HS-5 (cell line): Measurements from ENCODE around the gene SHC1.
A peak's percentile ranks its signal among the peaks of the same experiment; 100 is the strongest.
"Not testable (repeated sequence)": the region's sequence is repeated elsewhere in the genome, so short reads cannot be mapped to it uniquely, and the experiment has no call there.

Experiments used
- DNase-seq: peaks from one replicate; pipeline ENCODE4 v3.0.0-alpha.2; 2012; ENCODE audit warnings: low read depth

Gene SHC1

DNA sequence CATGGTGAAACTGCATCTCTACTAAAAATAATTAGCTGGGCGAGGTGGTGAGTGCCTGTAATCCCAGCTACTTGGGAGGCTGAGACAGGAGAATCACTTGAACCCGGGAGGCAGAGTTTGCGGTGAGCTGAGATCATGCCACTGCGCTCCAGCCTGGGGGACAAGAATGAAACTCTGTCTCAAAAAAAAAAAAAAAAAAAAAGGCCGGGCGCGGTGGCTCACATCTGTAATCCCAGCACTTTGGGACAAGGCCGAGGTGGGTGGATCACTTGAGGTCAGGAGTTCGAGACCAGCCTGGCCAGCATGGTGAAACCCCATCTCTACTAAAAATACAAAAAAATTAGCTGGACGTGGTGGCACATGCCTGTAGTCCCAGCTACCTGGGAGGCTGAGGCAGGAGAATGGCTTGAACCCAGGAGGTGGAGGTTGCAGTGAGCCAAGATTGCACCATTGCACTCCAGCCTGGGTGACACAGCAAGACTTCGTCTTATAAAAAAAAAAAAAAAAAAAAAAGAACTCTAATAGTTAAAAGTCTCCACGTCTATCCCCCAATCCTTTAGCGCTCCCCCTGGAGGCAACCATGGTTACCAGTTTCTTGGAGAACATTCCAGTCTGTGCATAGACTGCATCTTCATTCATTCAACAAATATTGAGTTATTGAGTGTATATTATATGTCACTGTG, 24.9 kb upstream of the SHC1 start:
- DNase-seq, result not testable (repeated sequence)

DNA sequence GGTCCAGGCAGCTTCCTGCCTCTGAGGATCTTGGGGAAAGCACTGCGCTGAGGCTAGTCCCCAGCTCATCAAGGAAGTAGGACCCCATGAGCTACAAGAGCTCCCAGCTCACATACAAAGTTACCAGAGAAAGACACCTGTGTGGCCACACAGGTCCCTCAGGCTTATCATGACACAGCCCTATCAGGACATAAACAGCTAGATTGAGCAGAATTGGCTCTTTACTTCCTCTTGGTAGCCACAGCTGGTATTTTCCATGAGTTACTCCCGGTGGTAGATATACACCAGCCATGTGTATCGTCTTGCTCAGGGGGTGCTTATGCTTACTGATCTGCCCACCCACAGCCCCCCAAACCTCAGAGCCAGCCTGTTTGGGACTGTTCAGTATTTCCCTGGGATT, 24.0 kb upstream of the SHC1 start:
- no peak for DNase-seq

DNA sequence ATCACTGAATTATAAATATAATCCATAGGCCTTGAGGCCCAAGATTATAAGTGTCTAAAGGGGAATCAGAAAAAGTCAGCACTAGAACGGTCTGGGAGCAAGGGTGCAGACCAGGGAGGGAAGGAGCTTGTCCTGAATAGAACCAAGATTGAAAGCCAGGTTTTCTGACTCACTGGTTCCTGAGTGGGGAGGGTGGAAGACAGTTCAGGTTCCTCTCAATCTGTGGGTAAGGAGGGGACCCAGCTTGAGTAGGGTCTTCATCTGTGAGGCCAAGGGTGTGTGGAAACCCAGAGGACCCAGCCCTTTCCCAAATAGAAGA, 23.7 kb upstream of the SHC1 start:
- no peak for DNase-seq

DNA sequence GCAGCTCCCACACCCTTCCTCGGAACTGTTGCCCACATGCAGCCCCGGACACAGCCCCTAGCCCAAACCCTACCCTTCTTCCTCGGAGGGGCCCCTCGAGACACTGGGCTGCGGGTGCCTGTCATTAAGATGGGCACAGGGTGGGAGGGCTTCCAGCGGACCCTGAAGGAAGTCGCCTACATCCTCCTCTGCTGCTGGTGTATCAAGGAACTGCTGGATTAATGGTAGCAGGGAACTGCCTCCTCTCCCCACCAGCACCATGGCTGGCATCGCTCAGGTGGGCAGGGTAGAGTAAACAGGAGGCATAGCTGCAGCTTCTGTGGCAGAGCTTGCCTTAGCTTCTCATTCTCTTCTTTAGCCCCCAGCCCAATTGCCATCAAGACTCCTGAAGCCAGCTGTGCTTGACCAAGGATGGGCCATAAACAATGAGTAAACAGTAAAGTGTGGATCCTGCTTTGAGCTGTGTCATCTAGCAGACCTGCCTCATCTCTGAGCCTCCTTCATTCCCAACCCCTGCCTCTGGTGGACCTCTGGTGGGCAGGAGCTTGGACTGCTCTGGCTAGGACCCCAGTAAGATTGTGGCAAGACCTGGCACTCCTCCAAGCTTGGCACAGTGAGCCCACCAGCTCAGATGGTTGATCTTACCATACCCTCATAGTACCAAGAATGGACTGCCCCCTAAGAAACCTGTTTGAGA, 23.2 kb upstream of the SHC1 start, which contains the start of gene LENEP:
TSS of gene LENEP (plus strand) at position 15 of the 697 bp plus-strand sequence. CDS start at position 37, 22 bp downstream.
- DNase-seq, result no peak

DNA sequence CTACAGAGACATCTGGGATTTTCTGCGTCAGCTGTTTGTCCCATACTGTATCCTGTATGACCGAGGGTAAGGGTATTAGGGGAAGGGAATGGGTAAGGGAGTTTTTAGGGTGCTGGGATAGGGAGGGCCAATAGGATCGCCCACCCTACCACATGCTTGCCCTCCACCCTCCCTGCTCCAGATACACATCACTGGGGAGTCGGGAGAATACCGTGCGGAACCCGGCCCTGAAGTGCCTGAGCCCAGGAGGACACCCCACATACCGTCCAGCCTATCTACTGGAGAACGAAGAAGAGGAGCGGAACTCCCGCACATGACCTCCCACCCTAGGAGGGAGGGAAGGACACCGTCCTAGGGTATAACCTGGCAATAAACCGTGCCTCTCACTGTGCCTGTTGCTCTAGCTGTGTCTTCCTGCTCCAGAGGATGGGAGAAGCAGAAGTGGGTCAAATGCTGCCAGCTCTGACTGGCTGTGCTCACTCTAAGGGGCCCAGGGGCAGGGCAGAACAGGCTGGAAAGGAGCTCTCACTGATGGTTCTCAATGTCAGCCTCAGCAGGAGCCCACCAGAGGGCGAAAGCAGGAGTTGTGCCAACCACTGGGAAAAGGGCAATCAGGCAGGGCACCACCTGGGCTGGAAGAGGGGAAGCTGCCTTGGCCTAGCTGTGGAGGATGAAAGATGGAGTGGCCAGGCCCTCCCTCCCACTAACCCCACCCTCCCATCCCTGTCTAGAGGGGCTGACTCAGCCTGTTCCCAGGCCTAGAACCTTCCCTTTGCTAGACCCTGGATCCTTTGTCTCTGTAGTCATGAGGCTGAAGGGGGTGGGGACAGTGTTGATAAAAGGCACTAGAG, 22.4 kb upstream of the SHC1 start:
- no peak for DNase-seq

DNA sequence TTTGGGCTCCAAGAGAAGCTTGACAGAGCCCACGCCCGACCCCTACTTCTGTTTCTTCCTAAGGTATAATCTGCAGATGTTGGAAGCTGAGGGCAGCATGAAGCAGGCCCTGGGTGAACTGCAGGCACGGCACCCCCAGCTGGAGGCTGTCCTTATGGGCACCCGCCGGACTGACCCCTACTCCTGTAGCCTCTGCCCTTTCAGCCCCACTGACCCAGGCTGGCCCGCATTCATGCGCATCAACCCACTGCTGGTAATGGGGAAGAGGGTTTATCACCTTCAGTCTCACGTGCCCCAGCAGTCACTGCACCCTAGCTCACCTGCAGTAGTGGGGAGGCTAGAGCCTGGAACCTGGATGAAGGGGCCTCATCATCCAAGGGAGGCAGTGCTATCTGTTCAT, 19.7 kb upstream of the SHC1 start:
- no peak for DNase-seq

DNA sequence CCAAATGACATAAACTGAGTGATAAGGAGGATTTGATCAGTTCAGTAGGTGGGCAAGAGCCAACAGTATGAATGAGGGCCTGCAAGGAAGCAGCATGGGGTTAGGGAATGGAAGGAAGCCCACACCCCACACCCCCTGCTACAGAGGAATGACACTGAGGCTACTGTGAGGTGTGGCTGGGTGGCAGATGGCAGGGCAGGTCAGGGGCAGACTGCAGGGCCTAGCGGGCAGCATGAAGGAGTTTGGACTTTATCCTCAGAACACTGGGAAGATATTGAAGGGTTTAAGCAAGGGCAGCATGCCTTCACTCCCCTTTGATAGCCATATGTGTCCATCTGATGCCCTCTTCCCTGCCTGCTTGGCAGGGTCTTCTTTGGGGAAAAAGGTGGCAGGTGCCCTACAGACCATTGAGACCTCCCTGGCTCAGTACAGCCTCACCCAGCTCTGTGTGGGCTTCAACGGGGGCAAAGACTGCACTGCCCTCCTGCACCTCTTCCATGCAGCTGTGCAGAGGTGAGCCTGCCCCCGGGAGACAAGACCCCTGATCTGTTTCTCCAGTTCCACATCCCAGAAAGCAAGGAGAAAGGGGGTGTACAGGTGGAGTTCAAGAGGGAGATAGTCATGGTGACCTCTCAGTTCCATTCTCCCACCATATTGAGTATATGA, 18.8 kb upstream of the SHC1 start:
- DNase-seq, result no peak

DNA sequence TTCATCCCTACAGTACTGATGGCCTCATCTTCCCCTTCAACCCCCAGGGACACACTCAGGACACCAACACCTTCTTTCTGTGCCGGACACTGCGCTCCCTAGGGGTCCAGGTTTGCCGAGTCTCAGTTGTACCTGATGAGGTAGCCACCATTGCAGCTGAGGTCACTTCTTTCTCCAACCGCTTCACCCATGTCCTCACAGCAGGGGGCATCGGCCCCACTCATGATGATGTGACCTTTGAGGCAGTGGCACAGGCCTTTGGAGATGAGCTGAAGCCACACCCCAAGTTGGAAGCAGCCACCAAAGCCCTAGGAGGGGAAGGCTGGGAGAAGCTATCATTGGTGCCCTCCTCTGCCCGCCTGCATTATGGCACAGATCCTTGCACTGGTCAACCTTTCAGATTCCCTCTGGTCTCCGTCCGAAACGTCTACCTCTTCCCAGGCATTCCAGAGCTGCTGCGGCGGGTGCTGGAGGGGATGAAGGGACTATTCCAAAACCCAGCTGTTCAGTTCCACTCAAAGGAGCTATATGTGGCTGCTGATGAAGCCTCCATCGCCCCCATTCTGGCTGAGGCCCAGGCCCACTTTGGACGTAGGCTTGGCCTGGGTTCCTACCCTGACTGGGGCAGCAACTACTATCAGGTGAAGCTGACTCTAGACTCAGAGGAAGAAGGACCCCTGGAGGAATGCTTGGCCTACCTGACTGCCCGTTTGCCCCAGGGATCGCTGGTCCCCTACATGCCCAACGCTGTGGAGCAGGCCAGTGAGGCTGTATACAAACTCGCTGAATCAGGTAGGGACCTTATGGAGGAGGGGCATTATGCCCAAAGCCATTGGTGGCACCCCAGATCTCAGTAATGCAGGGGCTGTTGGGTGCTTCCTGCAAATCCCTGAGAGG, 17.8 kb upstream of the SHC1 start:
- DNase-seq, result no peak

DNA sequence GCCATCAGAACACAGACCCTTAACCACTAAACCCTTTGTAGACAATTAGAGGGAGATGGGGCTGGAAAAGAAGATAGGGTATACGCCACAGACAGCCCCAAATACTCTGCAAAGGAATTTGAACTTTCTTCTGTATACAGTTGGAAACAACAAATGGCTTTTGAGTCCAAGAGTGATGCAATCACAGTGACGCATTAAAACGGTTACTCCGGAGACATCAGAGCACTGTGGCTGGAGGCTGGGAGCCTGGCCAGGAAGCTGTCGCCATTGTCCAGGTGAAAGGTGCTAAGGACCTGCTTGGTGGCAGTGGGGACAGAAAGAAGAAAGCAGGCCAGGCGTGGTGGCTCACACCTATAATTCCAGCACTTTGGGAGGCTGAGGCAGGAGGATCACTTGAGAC, 16.8 kb upstream of the SHC1 start:
- no peak for DNase-seq

DNA sequence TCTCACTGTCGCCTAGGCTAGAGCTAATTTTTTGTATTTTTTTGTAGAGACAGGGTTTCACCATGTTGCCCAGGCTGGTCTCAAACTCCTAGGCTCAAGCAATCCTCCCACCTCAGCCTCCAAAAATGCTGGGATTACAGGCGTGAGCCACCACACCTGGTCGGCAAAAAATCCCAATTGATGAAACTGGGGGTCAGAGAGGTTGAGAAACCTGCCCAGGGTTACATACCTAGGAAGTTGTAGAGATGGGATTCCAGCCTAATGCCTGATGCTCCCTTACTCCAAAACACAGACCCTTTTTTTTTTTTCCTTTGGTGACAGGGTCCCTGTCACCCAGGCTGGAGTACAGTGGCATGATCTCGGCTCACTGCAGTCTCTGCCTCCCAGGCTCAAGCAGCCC, 16.2 kb upstream of the SHC1 start:
- not testable (repeated sequence) for DNase-seq

DNA sequence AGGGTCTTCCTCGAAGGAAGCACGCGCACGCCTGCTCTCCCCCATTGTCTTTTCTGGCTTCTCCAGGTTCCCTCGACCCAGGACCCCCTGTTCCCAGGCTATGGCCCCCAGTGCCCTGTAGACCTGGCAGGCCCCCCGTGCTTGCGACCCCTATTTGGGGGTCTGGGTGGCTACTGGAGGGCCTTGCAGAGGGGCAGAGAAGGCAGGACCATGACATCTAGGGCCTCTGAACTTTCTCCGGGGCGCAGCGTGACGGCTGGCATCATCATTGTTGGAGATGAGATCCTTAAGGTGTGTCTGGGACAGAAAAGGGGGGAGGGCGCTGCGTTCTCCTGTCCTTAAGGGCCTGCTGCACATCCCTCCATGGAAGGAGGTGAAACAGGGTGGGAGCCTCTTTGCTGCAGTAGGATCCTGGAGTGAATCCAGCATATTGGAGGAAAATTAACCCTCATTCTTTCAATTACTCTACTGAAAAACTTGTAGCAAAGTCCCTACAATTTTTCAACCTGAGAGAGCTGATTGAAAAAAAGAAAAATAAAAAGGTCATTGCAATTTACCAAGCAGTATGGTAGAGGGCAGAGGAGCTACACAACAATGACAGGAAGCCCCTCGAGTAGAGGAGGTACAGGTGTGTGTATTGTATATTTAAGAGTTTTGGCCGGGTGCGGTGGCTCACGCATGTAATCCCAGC, 13.4 kb upstream of the SHC1 start:
- no peak for DNase-seq

DNA sequence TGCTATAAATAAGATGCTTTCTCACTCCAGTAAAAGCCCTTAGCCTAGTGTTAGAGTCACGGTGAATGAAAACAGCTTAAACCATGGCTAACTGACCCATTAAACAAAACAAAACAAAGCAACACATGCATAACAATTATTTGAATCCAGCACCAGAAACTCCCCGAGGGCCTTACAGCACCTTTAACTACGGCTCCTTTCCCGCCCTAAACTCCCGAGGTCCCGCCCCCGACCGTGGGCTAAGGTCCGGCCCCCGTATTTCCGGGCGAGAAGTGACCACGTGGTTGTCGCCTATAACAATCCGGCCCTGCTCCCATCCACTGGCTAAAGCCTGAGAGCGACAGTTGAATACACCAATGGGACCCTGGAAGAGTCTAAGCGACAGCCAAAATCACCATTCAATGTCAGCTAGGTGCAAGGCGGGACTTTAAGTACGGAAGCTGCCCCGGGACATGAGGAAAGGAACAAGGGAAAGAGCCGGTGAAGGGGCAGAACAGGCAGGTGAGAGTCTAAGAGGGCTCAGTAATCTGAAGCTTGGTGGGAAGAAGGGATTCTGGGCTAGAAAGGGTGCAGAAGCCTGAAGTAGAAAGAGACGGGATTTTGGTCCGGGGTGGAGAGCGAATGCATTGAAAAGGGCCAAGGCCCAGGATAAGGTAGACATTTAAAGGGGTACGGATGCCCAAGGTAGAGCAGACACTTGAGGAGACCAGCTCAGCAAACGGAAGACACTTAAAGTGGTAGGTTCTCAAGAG, 12.5 kb upstream of the SHC1 start, which contains the start of gene FLAD1:
TSS of gene FLAD1 (plus strand) at position 448 of the 752 bp plus-strand sequence. CDS start 351 bp downstream, outside the sequence.
- DNase-seq, result peak; percentile 99

DNA sequence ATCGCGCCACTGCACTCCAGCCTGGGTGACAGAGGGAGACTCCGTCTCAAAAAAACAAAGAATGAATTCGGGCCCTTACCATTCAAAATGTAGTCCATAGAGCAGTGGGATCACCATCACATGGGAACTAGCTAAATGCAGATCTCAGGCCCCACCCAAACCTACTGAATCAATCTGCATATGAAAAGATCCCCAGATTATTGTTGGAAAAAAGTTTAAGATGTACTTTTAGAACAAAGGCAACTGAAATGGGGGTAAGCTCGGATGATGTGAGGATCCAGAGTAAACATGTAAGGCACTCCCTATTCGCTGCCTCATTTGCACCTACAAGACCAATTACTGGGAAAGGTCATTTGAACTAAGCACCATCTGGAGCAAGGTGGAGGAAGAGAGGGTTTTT, 11.8 kb upstream of the SHC1 start:
- no peak for DNase-seq

DNA sequence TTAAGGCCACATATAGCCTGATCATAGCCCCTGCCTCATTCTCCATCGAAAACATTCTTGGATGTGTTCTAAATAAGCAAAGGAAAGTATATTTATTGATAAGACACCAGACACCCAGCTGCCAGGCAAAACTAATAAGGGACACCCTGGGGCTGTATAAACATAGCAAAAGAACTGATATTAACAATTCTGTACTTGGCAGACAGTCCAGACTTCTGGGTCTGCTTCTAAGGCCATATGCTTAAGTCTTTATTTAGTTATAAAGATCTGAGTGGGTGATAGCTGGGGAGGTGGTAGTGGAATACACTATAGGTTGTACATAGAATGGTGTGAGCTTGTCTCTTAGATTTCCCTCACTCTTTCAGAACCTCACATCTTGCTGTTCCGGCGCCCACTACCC, 7.8 kb upstream of the SHC1 start:
- no peak for DNase-seq

DNA sequence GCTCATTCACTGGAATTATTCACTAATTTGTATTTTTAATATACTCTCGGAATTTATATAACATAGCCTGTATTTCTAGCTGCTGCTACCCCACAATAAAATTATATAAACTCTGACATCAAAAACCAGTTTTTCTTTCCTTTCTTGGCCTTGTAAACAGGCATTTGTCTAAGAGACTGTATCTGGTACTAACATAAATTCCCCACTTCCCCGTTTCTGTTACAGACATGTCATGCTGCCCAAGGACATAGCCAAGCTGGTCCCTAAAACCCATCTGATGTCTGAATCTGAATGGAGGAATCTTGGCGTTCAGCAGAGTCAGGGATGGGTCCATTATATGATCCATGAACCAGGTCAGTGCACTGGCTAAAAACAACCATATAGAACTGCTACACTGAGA, 7.2 kb upstream of the SHC1 start:
- DNase-seq, result not testable (repeated sequence)

DNA sequence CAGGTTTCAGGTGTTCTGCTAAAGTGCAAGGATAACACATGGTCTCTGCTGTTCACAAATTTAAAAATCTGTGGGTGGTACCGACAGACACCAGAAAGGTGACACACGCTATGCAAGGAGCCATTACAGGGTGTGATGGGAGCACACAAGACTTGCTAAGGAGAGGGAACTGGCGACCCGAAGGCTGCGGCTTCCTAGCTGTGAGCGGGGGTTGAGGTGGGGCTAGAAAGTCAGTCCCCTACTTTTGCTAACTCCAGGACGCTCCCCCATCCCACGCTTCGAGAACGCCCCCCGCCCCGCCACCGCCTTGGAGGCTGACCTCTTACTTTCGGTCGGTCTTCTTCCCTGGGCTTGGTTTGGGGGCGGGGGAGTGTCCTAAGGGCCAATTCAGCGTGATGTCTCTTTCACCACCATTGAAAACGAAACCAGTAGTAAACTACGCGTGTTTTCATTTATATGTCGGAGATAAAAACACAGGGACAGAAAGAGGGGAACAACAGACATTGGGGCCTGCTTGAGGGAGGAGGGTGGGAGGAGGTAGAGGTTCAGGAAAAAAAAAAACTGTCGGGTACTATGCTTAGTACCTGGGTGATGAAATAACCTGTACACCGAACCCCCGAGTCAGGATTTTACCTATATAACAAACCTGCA, 5.0 kb upstream of the SHC1 start:
- DNase-seq, result no peak

DNA sequence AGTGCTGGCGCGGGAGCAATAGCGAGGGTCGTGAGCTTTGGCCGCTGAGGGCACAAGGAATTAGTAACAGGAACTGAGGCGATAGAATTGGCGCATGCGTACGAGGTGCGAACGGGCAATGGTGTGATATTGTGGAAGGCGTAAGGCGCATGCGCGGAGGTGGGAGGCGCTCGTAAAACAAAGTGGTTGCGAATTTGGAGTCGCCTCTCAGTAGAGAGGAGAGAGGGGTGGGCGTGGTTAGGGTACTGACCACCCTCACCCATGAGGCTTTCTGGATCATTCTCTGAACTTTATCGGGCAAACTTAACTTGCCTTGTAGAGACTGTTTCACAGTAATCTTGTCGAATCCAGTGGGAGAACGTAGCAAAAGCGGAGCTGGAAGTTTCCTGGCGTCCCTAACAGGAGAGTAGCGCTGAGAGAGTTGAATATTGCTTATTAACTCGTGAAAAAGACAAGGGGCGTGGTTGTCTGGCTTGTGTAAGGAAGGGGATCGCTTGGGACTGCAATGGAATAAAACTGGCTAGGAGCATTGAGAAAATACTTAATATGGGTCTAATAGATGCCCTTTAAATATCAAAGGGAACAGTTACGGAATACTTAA, 4.4 kb upstream of the SHC1 start:
- DNase-seq, result peak; percentile 95

DNA sequence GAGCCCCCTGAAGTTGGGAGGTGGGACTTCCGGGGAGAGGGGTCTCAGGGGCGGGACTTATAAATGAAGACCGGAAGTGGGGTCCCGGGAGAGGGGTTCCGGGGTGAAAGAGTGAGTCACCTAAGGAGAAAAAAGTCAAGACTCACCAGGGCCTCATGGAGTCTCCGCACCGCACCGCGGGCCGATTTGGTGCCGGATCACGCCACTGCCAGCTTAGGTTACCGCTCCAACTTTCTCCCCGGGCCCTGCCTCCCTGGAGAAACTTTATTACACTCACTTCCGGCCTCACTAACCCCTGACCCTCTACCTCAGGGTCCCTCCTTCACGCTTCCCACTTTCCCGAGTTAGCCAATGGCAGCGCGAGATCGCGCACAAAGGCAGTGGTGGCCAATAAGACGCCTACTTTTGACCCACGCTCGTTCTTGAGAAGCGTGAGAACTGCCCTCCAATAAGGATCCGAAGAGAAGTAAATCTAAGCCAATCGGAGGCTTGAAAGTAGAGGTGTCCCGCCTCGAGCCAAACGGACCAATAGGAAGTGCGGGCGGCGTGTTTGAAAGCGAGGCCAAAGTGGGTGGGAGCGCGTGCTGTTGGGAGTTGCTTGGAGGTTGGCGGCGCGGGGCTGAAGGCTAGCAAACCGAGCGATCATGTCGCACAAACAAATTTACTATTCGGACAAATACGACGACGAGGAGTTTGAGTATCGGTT, 3.7 kb upstream of the SHC1 start, which contains the start of gene CKS1B:
TSS of gene CKS1B (plus strand) at position 580 of the 706 bp plus-strand sequence. CDS start at position 645, 65 bp downstream.
- DNase-seq, result peak; percentile 100
